GM12801 (cell line): ENCODE data around the gene PANK4.

ENCODE experiments used
- CTCF ChIP-seq: IDR thresholded peaks from one replicate; pipeline ENCODE4 v1.5.1; 2011; ENCODE audit warnings: control low read depth; ENCODE audit not compliant: insufficient read length; ENCODE audit errors: extremely low read depth

PANK4 gene

GRCh38 chr1:2525920-2526823, at the start of gene PANK4:
Gene PANK4 (minus strand): TSS chr1:2526596. CDS start chr1:2526587, 9 bp downstream.
- no peak for TF ChIP-seq CTCF

GRCh38 chr1:2574350-2574749, 48.0 kb upstream of the PANK4 start:
- TF ChIP-seq CTCF, result no peak

- no peak for TF ChIP-seq CTCF
Measured at GRCh38 chr1:2573250-2573920, 47.0 kb upstream of the PANK4 start.

- no peak for TF ChIP-seq CTCF
Measured at GRCh38 chr1:2571348-2571747, 45.0 kb upstream of the PANK4 start.

GRCh38 chr1:2570332-2570731, 43.9 kb upstream of the PANK4 start:
- TF ChIP-seq CTCF, result no peak

GRCh38 chr1:2569060-2569459, 42.7 kb upstream of the PANK4 start:
- no peak for TF ChIP-seq CTCF

GRCh38 chr1:2567083-2567679, 40.8 kb upstream of the PANK4 start:
- no peak for TF ChIP-seq CTCF
